Kasumi-1 (cell line): ENCODE results near the gene CD53.
A peak's percentile ranks its signal among the peaks of the same experiment; 100 is the strongest.

ENCODE experiments used
- DNase-seq, 2 experiments: peaks; one replicate each; lab custom pipeline; 2025; lab: John Stamatoyannopoulos, UW

Gene CD53

DNA sequence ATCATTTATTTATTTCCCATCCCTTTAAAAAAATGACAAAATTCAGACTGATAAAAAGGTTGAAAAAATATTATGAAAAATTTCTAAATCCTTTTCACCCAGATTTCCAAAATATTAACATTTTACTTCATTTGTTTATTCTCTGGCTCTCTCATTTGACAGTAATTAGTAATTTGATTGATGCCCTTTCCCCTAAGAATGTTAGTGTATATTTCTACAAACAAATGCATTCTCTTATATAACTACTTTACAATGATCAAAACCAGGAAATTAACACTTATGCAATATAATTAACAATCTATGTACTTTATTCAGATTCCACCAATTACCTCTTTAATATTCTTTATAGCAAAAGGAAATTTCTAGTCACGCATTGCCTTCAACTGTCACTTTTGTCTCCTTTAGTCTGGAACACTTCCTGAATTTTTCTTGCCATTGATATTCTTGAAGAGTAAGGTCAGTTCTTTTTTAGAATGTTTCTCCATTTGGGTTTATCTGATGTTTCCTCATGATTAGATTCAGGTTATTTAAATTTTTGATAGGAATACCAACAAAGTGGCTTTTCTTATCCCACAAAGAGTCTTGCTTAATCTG, 3.9 kb downstream of the CD53 start:
- DNase-seq = peak in 1 of 2 experiments; percentile 14

GRCh38 chr1:110877364-110877763, 4.4 kb downstream of the CD53 start:
- DNase-seq = no peak

GRCh38 chr1:110877776-110878175, 4.8 kb downstream of the CD53 start:
- no peak for DNase-seq

- DNase-seq = no peak
Measured at GRCh38 chr1:110878591-110878990, 5.6 kb downstream of the CD53 start.

- no peak for DNase-seq
Measured at GRCh38 chr1:110878993-110879392, 6.0 kb downstream of the CD53 start.

DNA sequence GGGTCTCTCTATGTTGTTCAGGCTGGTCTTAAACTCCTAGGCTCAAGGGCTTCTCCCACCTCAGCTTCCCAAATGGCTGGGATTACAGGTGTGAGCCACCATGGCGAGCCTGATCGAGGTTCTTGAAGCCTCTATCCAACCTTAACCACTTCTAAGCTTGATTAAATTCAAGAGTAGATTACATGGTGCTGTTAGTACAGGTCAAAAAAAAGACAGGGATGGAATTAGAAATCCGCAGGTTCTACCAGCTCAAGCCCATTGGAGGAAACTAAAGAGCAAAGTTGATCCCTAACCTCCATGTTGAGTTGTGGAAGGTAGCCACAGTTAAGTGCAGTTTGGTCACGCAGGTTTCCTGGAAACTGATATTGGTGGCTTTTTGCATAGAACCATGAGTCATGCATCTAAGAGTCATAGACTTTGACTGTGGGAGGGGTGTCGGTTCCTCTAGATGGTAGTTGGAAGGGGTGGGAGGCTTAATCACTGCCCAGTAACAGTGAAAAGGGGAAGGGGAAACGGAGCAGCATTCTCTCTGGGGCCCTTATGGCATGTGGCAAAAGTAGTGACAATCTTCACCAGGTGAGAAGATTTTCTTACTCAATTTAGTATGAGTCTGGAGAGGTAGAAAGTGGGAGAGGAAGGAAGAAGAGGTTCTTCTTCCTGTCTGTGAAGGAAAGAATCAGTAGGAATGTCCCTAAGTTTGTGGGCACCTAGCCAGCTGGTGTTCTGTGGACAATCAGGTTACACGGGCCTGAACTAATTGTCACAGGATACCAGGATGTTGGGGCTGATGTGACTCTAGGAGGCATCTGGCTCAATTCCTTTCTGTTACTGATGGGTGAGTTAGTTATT, 7.0 kb downstream of the CD53 start:
- peak; percentile 90 to 91 for DNase-seq

- DNase-seq = peak in 1 of 2 experiments; percentile 5
Measured at GRCh38 chr1:110880708-110881374, 7.9 kb downstream of the CD53 start.

GRCh38 chr1:110888049-110888448, 15.1 kb downstream of the CD53 start:
- DNase-seq = no peak

- no peak for DNase-seq
Measured at GRCh38 chr1:110888641-110889040, 15.7 kb downstream of the CD53 start.

- no peak for DNase-seq
Measured at GRCh38 chr1:110890474-110891196, 17.7 kb downstream of the CD53 start.

GRCh38 chr1:110893908-110894490, 21.1 kb downstream of the CD53 start:
- DNase-seq = peak in 1 of 2 experiments; percentile 24

- no peak for DNase-seq
Measured at GRCh38 chr1:110896090-110896489, 23.1 kb downstream of the CD53 start.

- no peak for DNase-seq
Measured at GRCh38 chr1:110897681-110898080, 24.7 kb downstream of the CD53 start.

GRCh38 chr1:110898734-110899457, 25.9 kb downstream of the CD53 start:
- DNase-seq = no peak

GRCh38 chr1:110899458-110899843, 26.5 kb downstream of the CD53 start:
- no peak for DNase-seq

- no peak for DNase-seq
Measured at GRCh38 chr1:110902820-110903463, 30.0 kb downstream of the CD53 start.

GRCh38 chr1:110903853-110904500, 31.0 kb downstream of the CD53 start:
- DNase-seq = no peak

DNA sequence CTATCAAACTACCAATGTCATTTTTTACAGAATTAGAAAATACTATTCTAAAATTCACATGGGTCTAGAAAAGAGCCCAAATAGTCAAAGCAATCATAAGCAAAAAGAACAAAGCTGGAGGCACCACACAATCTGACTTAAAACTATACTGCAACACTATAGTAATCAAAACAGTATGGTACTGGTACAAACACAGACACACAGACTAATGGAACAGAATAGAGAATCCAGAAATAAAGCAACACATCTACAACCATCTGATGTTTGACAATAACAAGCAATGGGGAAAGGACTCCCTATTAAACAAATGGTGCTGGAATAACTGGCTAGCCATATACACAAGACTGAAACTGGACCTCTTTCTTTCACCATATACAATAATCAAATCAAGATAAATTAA, 39.8 kb downstream of the CD53 start:
- DNase-seq = no peak

DNA sequence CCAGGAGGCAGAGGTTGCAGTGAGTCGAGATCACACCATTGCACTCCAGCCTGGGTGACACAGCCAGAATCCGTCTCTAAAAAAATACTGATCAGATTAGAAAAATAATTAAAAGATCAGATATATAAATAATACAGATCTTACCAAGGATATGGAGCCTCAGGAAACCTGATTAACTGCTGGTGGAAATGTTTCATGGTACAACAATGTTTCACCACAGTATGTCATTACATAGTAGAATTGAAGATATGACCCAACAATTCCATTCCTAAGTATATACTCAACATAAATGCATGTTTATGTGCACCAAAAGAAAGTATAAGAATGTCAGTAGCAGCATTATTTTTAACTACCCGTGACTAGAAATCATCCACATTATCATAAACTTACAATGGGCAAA, 41.7 kb downstream of the CD53 start:
- no peak for DNase-seq

DNA sequence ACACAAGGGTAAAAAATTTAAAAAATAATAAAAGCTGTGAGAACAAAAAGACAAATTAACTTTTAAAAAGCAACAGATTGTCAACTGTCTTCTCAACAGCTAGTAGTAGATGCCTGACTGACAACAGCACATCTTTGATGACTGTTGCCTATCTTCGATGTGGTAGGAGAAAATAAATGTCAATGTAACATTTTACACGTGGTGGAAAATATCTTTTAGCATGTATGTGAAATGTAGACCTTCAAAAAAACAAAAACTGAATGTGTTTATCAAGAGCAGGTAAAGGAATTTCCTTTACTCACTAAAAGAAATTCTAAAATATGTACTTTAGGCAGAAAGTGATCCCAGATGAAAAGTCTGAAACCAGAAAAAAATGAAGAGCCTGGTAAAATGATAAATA, 42.9 kb downstream of the CD53 start:
- no peak for DNase-seq
